Activated naive CD8-positive, alpha-beta T cell treated with anti-CD3 and anti-CD28 coated beads, Interleukin-2, amount 50 U/mL, for 16 hours (primary cell): ENCODE measurements around the gene ZNF580.
A peak's percentile ranks its signal among the peaks of the same experiment; 100 is the strongest.

Source experiments
- DNase-seq: peaks from one replicate; pipeline ENCODE4 v3.0.0-alpha.2; 2020; ENCODE audit warnings: low read depth, low spot score

The ZNF580 gene

GRCh38 chr19:55640577-55641425 lies at the start of gene ZNF580:
ZNF580 (plus strand) TSS chr19:55641002; CDS start chr19:55642509, 1,507 bp downstream.
- DNase-seq, result no peak

GRCh38 chr19:55591555-55591954 lies 49.2 kb upstream of the ZNF580 start:
- no peak for DNase-seq

GRCh38 chr19:55592391-55593090 lies 48.3 kb upstream of the ZNF580 start:
- no peak for DNase-seq

- no peak for DNase-seq
Observed at GRCh38 chr19:55593096-55593772, 47.6 kb upstream of the ZNF580 start.

GRCh38 chr19:55594996-55595545 lies 45.7 kb upstream of the ZNF580 start:
- DNase-seq, result no peak

- DNase-seq, result no peak
Observed at GRCh38 chr19:55596304-55596703, 44.5 kb upstream of the ZNF580 start.

- DNase-seq, result no peak
Observed at GRCh38 chr19:55597501-55597921, 43.3 kb upstream of the ZNF580 start.

GRCh38 chr19:55598034-55598433 lies 42.8 kb upstream of the ZNF580 start:
- DNase-seq, result no peak

GRCh38 chr19:55598719-55599467 lies 41.9 kb upstream of the ZNF580 start:
- DNase-seq, result peak; percentile 79

- peak; percentile 92 for DNase-seq
Observed at GRCh38 chr19:55599468-55599841, 41.3 kb upstream of the ZNF580 start, which contains the start of gene FIZ1. FIZ1 (minus strand) TSS chr19:55599517; CDS start chr19:55597865, 1,652 bp downstream.

- DNase-seq, result peak; percentile 61
Observed at GRCh38 chr19:55599842-55600661, 40.8 kb upstream of the ZNF580 start, which contains the start of gene ZNF524. ZNF524 (plus strand) TSS chr19:55600288; CDS start chr19:55602113, 1,825 bp downstream.

GRCh38 chr19:55600662-55601028 lies 40.2 kb upstream of the ZNF580 start:
- DNase-seq, result no peak

- DNase-seq, result no peak
Observed at GRCh38 chr19:55601084-55601483, 39.7 kb upstream of the ZNF580 start.

- no peak for DNase-seq
Observed at GRCh38 chr19:55602104-55603001, 38.4 kb upstream of the ZNF580 start.

GRCh38 chr19:55603115-55603514 lies 37.7 kb upstream of the ZNF580 start:
- DNase-seq, result no peak

- DNase-seq, result no peak
Observed at GRCh38 chr19:55603581-55604292, 37.1 kb upstream of the ZNF580 start.

- peak; percentile 98 for DNase-seq
Observed at GRCh38 chr19:55605207-55605636, 35.6 kb upstream of the ZNF580 start.
